ENCODE results near the gene PCP4L1. TPM values are rescaled to one million over a fixed set of nuclear protein-coding genes. Genes with fewer than 3 reads are reported as not detected.

PCP4L1 gene
- total RNA-seq, 4 donors from 2014 or later = 0.56 to 0.63 TPM; not detected in 2

DNA sequence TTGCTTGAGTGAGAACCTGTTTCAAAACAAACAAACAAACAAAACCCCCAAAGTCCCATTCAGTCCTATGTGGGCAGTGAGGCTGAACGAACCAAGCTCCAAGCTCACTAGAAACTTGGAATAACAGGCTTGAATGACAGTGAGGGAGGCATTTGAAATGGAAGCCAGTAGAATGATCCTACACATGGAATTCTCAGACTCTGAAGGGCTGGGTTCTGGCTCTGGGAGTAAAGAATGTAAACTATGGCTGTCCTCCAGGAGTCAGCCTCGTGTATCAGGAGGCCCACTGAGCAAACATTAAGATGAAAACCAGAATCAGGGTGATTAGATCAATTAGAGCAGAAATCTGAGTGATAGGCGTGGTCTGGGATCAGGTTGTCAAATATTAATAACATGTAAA lies 14.9 kb downstream of the PCP4L1 start:
- DNase-seq (ENCODE audit: low spot score) (no peak), ATAC-seq (ENCODE audit: low FRiP score) (no peak)
- TF ChIP-seq, protein P1, sequence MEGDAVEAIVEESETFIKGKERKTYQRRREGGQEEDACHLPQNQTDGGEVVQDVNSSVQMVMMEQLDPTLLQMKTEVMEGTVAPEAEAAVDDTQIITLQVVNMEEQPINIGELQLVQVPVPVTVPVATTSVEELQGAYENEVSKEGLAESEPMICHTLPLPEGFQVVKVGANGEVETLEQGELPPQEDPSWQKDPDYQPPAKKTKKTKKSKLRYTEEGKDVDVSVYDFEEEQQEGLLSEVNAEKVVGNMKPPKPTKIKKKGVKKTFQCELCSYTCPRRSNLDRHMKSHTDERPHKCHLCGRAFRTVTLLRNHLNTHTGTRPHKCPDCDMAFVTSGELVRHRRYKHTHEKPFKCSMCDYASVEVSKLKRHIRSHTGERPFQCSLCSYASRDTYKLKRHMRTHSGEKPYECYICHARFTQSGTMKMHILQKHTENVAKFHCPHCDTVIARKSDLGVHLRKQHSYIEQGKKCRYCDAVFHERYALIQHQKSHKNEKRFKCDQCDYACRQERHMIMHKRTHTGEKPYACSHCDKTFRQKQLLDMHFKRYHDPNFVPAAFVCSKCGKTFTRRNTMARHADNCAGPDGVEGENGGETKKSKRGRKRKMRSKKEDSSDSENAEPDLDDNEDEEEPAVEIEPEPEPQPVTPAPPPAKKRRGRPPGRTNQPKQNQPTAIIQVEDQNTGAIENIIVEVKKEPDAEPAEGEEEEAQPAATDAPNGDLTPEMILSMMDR (IDR thresholded peaks at IDR 0.05) = no peak

DNA sequence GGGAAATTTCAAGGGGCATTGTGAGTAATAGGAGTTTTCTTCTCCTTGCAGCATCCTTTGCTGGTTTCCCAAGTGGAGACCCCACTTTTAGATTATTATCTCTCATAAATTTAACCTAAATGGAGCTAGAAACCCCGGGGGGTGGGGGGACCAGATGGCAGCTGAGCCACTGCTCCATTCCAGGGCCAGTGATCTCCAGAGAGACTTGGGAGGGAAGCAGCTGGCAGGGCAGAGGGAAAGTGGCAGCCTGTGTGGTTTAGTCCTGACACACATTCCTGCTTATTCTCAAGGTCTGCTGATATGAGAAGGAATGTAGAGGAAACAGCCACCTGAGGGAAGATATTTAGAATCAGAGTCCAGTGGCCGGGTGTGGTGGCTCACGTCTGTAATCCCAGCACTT lies 16.3 kb downstream of the PCP4L1 start:
- no peak for DNase-seq (ENCODE audit: low spot score)
- TF ChIP-seq, protein P1 (IDR thresholded peaks at IDR 0.05) = no peak
- no peak for ATAC-seq (ENCODE audit: low FRiP score)

DNA sequence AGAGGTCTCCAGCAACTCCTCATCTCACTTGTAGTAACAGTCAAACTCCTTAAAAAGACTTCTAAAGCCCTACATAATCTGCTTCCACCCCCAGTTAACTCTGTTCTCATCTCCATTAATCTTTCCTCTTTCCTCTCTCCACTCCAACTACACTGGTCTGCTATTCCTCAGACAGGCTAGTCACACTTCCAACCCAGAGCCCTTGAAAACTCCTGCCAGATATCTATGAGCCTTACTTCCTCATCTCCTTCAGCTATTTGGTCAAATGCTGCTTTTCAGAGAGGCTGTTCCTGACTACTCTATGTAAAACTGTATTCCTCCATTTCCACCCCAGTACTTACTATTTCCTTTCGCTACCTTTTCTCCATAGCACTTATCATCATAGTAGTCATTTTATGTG lies 24.4 kb downstream of the PCP4L1 start:
- ATAC-seq (ENCODE audit: low FRiP score) = no peak
- TF ChIP-seq, protein P1 (IDR thresholded peaks at IDR 0.05) = no peak
- no peak for DNase-seq (ENCODE audit: low spot score)

DNA sequence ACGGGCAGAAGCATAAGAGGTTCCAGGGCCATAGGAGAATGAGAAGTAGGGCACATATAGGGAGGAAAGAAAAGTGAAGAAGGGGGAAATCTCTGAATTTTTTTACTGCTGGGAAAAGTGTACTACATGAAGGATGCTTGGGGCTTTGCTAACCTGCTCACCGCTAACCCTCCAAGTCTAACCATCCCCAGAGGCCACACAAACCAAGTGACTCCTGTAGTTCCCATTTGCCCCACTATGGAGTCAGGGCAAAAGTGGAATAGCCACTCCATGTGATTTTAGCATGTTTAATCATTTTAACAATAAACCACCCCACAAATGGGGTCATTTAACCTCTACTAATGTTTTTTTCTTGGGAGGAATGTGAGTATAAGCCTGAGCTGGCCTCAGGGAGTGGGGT lies 26.6 kb downstream of the PCP4L1 start:
- DNase-seq (ENCODE audit: low spot score) (no peak), ATAC-seq (ENCODE audit: low FRiP score) (no peak)
- TF ChIP-seq, protein P1 (IDR thresholded peaks at IDR 0.05) = no peak

DNA sequence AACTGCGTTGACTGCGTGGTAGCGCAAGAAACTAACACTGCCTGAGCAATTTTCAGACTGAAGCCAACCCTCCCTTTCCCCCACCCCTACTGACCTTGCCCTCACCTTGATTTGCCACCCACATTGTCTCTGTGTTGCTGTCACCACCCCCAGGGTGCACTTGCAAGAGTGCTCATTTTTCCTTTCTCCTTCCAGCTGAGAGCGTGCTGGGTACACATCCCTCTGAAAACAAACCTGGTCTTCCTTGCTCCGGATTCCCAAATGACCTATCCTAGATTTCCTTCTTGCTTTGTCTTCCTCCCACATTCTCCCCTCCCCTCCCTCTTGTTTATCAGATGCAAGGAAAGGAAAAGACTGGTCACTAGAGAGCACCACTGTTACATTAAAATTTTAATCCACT lies 27.0 kb downstream of the PCP4L1 start:
- DNase-seq (ENCODE audit: low spot score) = no peak
- ATAC-seq (ENCODE audit: low FRiP score) = no peak
- TF ChIP-seq, protein P1 (IDR thresholded peaks at IDR 0.05) = no peak

DNA sequence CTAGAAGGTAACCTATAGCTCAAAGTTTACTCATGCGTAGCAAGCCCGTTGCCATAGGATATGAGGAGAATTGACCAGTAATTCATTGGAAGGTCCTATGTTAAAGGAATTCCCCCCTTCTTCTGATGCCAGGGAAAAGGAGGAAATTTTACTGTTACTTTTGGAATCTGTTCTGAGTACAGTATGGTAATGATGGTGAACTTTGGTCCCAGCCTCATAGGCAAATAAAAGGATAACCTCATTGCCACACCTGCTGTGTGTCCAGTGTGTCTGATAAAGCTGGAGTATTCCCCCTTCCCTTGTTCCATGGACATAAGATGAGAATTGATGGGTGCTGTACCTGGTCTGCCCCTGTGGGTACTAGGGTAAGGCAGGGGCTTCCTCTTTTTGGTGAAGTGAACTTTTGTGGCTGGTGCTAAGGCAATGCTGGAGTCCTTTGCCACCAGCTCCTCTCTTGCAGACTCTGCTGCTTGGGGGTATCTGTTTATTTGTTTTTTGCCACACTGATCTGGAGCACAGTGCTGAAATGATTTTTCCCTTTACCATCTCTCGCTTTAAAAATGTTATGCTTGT lies 29.0 kb downstream of the PCP4L1 start:
- DNase-seq (ENCODE audit: low spot score) (no peak), ATAC-seq (ENCODE audit: low FRiP score) (no peak)
- TF ChIP-seq, protein P1 (IDR thresholded peaks at IDR 0.05) = no peak

DNA sequence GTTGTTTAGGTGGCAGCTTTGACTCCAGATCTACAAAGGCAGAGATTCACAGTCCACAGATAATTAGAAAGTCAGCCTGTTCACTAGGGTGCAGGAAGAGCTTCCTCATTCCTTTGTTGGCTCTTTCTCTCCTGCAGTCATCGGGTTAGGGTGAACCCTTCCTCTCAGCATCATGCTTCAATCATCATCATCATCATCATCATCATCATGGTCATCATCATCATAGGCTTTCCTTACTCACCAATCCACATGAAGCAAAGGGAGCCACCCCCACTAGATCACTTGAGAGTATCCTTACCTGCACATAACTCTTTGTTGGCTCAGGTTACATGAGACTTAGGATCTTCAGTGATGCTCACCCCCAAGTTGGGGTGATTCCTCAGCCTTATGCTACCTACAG lies 32.2 kb downstream of the PCP4L1 start:
- DNase-seq (ENCODE audit: low spot score) (no peak), ATAC-seq (ENCODE audit: low FRiP score) (no peak)
- TF ChIP-seq, protein P1 (IDR thresholded peaks at IDR 0.05) = no peak

All from omental fat pad (tissue), 4 donors.